ENCODE results near the gene SURF1. TPM values are rescaled to one million over a fixed set of nuclear protein-coding genes. Genes with fewer than 3 reads are reported as not detected.

The SURF1 gene
- total and polyA plus RNA-seq, 9 of the 15 experiments (the other 6 are each of a cell fraction or from before 2014, with no cell fraction given) = 16.1 to 31.3 (median 20.9) TPM

- TF ChIP-seq, protein P1, sequence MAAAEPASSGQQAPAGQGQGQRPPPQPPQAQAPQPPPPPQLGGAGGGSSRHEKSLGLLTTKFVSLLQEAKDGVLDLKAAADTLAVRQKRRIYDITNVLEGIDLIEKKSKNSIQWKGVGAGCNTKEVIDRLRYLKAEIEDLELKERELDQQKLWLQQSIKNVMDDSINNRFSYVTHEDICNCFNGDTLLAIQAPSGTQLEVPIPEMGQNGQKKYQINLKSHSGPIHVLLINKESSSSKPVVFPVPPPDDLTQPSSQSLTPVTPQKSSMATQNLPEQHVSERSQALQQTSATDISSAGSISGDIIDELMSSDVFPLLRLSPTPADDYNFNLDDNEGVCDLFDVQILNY (CRISPR knock-in tag; IDR thresholded peaks at IDR 0.05) = 0 out of 2 replicates have a peak, but pooled peaks have one; percentile 63
- TF ChIP-seq, protein P2, sequence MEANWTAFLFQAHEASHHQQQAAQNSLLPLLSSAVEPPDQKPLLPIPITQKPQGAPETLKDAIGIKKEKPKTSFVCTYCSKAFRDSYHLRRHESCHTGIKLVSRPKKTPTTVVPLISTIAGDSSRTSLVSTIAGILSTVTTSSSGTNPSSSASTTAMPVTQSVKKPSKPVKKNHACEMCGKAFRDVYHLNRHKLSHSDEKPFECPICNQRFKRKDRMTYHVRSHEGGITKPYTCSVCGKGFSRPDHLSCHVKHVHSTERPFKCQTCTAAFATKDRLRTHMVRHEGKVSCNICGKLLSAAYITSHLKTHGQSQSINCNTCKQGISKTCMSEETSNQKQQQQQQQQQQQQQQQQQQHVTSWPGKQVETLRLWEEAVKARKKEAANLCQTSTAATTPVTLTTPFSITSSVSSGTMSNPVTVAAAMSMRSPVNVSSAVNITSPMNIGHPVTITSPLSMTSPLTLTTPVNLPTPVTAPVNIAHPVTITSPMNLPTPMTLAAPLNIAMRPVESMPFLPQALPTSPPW (CRISPR knock-in tag; IDR thresholded peaks at IDR 0.05) = peak; percentile 35; the same call in 1 of the 2 replicates
- TF ChIP-seq POLR2G (IDR thresholded peaks at IDR 0.05; ENCODE audit: low read depth, low read length) (peak; percentile 78), STAG1 (CRISPR knock-in tag; IDR thresholded peaks at IDR 0.05; ENCODE audit: borderline replicate concordance) (0 out of 2 replicates have a peak, but pooled peaks have one; percentile 19), BHLHE40 (IDR thresholded peaks at IDR 0.05; ENCODE audit: low read length) (peak; percentile 89), ZNF511 (CRISPR knock-in tag; IDR thresholded peaks at IDR 0.05) (0 out of 2 replicates have a peak, but pooled peaks have one; percentile 25), CTBP1 (IDR thresholded peaks at IDR 0.05; ENCODE audit: borderline replicate concordance) (peak; percentile 50; the same call in 1 of the 2 replicates), RAD21 (CRISPR knock-in tag; conservative IDR thresholded peaks at IDR 0.05 in 1 of 2, IDR thresholded peaks at IDR 0.05 in 1 of 2) (peak; percentile 51 to 76), REST (IDR thresholded peaks at IDR 0.05; ENCODE audit: borderline replicate concordance) (peak; percentile 45; the same call in 1 of the 2 replicates), REST (CRISPR knock-in tag; IDR thresholded peaks at IDR 0.05; ENCODE audit: low read depth) (no peak), MNT (conservative IDR thresholded peaks at IDR 0.05) (peak; percentile 20 to 79; a peak in 2 of 4 replicates)
Measured at GRCh38 chr9:133359399-133360175, 3.3 kb upstream of the SURF1 start (continued).
